ENCODE measurements around the gene SLC35F4. TPM values are rescaled to one million over a fixed set of nuclear protein-coding genes. Genes with fewer than 3 reads are reported as not detected.

Gene SLC35F4
- total RNA-seq, 1 experiment from 2014 or later, result not detected

DNA sequence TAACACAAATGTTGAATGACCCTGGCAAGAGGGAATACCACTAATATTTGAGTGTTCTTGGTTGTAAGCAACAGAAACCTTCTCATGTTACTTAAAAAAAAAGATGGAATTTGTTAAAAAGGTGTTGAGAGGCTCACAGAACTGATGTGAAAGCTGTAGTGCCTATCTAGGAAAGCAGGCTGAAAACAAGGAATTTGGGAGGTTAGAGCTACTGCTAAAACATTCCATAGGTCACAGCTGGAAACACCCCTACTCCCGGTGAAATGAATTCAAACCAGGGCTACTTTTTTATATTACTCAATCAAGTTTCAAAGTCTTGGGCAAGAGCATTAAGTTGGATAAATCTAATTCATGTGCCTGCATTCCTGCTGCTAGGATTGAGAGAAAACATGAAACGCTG, 104.1 kb downstream of the SLC35F4 start:
- peak overlapping the region in 1 of 3 experiments; percentile 22; a peak in 1 of 7 replicates for H3K27ac Mint-ChIP-seq
- Histone ChIP-seq H4K20me1 (ENCODE audit: control insufficient read depth, insufficient read depth, insufficient read length) (no peaks in the 10 kb centered on the region), H3K9me3 (ENCODE audit: control insufficient read depth, low read depth, low read length) (no peaks in the 10 kb centered on the region), H3K18ac (ENCODE audit: insufficient read length, low read depth, low read length) (no peak overlapping the region), H3K4ac (ENCODE audit: low read depth, low read length) (no peak overlapping the region), H3K23ac (ENCODE audit: insufficient read length, low read depth, low read length) (no peak overlapping the region), H3K27ac (ENCODE audit: insufficient read length, low read depth, low read length) (no peak overlapping the region), H3K56ac (ENCODE audit: insufficient read length, low read depth, low read length) (no peak overlapping the region), H3K27me3 (ENCODE audit: insufficient read depth, low read length) (no peaks in the 10 kb centered on the region), H3K4me2 (ENCODE audit: insufficient read depth, insufficient read length, low read length) (no peak overlapping the region), H3K14ac (ENCODE audit: insufficient read depth, low read length) (no peak overlapping the region), H2BK20ac (ENCODE audit: low read depth, low read length, poor library complexity, severe bottlenecking) (no peak overlapping the region), H3T11ph (ENCODE audit: low read length) (no peak overlapping the region), H3K9ac (ENCODE audit: extremely low read depth, insufficient read length, low read length) (no peak overlapping the region), H2BK120ac (ENCODE audit: low read depth, low read length, poor library complexity, severe bottlenecking) (no peak overlapping the region), H2BK12ac (ENCODE audit: insufficient read length, low read depth, low read length) (no peak overlapping the region), H3K4me1 (ENCODE audit: insufficient read depth, low read length) (no peaks in the 10 kb centered on the region), H2AK5ac (ENCODE audit: insufficient read length, low read length) (no peak overlapping the region), H2BK5ac (ENCODE audit: insufficient read length, low read length) (no peak overlapping the region), H4K91ac (ENCODE audit: insufficient read length, low read depth, low read length) (no peak overlapping the region), H2BK15ac (ENCODE audit: low read depth, low read length) (no peak overlapping the region), H3K79me1 (ENCODE audit: insufficient read depth, low read depth, low read length, poor library complexity, severe bottlenecking) (no peaks in the 10 kb centered on the region), H3K79me2 (ENCODE audit: insufficient read depth, low read length) (no peaks in the 10 kb centered on the region), H3K23me2 (ENCODE audit: insufficient read length, low read depth, low read length, poor library complexity, severe bottlenecking) (no peaks in the 10 kb centered on the region), H2AFZ (ENCODE audit: low read length) (no peak overlapping the region), H4K5ac (ENCODE audit: insufficient read length, low read depth, low read length) (no peak overlapping the region), H4K8ac (replicated peaks; ENCODE audit: insufficient read length, low read depth, low read length) (no peak overlapping the region)
- H3K9me3 Mint-ChIP-seq, result no peaks in the 10 kb centered on the region; a peak in 1 of 5 replicates
- H3K36me3 Mint-ChIP-seq (ENCODE audit: insufficient read depth in 1 of 3, low read depth in 3 of 3), result no peaks in the 10 kb centered on the region
- no peak for DNase-seq
- no peak for TF ChIP-seq CTCF (conservative IDR thresholded peaks at IDR 0.05)
- WGBS (ENCODE audit: extremely low coverage, insufficient read length, low lambda C conversion rate), result no CpG with 5 or more reads among the region's 2 CpGs
- H3K4me3 Mint-ChIP-seq, result no peak overlapping the region
- no peaks in the 10 kb centered on the region; the same call in 1 of the 2 replicates for H3K27me3 Mint-ChIP-seq (ENCODE audit: low read depth)
- peaks cover 10 to 12% of the 10 kb centered on the region in 2 experiments for H3K4me1 Mint-ChIP-seq
